MG63 (cell line): ENCODE measurements around the gene CCDC77. TPM values are rescaled to one million over a fixed set of nuclear protein-coding genes. Genes with fewer than 3 reads are reported as not detected.
"Not testable (repeated sequence)": the region's sequence is repeated elsewhere in the genome, so short reads cannot be mapped to it uniquely, and the experiment has no call there.

Experiments used
- DNase-seq: peaks from one replicate; pipeline ENCODE4 v3.0.0-alpha.2; 2020
- H3K27me3 ChIP-seq: fragments of 250-450 bp; sonication (Bioruptor Pico); 2 replicates; pipeline ENCODE4 v1.5.1; 2020; ENCODE audit warnings: mild to moderate bottlenecking, moderate library complexity
- H3K36me3 ChIP-seq: fragments of 250-450 bp; sonication (Bioruptor Pico); 2 replicates; pipeline ENCODE4 v1.5.1; 2020; ENCODE audit warnings: mild to moderate bottlenecking, moderate library complexity
- H3K4me3 ChIP-seq: fragments of 250-450 bp; sonication (Bioruptor Pico); 2 replicates; pipeline ENCODE4 v1.5.1; 2020; ENCODE audit warnings: mild to moderate bottlenecking, moderate library complexity
- H3K9me3 ChIP-seq: fragments of 250-450 bp; sonication (Bioruptor Pico); 2 replicates; pipeline ENCODE4 v1.5.1; 2020; ENCODE audit warnings: mild to moderate bottlenecking, moderate library complexity
- total RNA-seq: library from RNA; depleted of rRNA; stranded (reverse); fragments of >200 nt; shearing (Covaris generic); gene quantifications from 2 replicates; pipeline ENCODE4 v1.2.3, GENCODE V29; 2014; ENCODE audit warnings: low replicate concordance; rRNA removed

The CCDC77 gene
- 19.6 and 29.0 TPM in 2 replicates for total RNA-seq

DNA sequence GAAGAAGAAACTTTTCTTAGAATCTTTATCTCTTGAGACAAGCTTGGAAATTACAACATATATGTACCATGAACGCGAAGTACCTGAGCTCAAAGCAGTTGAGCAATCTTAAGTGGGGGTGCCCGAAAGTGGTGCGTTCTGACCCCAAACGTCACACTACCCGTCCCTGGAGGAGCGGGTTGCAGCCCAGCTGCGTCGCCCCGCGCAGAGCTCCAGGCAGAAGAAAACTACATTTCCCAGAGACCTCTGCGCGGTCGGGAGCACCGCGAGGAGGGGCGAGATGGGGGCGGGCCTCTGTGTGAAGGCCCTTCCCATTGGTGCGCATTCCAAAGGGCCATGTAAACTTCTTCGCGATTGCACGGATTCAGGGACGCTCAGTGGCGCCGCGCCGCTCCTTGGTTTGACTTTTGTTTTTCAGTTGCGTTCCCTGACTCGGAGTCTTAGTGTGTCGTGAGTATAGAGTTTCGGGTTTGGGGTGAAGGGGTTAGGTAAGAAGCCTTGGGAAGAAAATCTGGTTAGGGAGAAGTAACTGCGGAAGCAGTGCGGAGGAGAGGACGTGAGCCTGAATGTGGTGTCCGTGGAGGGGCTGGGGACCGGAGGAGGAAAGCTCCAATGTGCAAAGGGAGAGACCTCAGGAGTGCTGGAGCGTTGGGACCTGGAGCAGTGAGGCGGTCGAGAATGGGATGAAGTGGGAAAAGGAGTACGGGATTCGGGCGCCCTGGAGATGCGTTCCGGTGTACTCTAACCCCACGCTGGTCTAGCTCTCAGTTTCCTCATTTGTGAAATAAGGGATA, at the start of gene CCDC77:
Gene CCDC77 (plus strand): TSS at position 410 of the 794 bp plus-strand sequence. CDS start 7,740 bp downstream, outside the sequence.
- DNase-seq = peak; percentile 88
- H3K9me3 ChIP-seq = no peaks in the 10 kb centered on the region
- no peaks in the 10 kb centered on the region for H3K27me3 ChIP-seq
- H3K4me3 ChIP-seq = peak within 1 kb of the TSS; percentile 92
- H3K36me3 ChIP-seq = no peaks in the 10 kb centered on the region

DNA sequence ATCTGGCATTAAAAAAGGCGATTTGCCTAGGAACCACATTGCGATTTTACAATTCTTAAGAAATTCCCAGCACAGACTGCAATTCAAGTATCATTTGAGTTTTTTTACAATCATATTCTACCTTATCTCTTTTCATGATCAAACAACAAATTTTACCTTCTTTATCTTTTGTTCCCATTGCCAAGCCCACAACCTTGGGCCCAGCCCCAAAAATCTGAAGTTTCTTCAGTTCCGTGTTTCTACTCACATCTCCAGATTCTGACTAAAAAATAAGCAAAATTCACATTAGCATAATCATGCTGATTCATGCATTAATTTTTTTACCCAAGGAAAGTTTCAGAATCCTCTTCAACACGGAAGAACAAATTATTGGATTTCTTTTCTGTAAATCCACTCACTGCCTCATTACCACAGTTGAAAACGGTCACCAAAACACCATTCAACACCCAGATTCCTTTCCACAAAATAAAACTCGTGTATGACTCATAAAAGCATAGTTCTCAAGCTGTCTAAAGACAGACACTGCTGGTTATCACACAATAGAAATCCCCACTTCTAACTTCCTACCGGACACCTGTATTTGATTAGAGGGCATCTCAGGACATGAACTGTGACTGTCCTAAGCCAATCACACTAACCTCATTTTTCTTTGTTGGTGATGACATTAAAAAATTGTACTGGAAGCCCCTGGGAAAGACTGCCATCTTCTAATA, 45.0 kb upstream of the CCDC77 start:
- Histone ChIP-seq H3K36me3 (peaks cover 81% of the 10 kb centered on the region), H3K4me3 (no peak overlapping the region)
- DNase-seq = no peak

DNA sequence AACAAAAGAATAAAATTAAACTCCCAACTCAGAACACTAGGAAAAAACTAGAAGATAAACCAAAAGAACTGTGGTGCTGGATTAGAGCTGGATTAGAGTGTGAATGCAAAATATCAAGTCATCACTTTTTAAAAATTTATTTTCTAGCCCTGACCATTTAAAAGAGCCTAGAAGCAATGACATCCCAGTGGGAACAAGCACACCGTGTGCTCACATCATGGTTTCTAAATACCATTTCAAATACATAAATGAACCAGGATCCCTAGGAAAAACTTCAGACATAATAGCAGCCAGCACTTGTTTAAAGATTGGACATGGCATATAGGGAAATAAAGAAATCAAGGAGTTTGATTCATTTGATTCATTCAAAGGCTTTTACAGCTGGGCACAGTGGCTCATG, 42.4 kb upstream of the CCDC77 start:
- Histone ChIP-seq H3K27me3 (no peaks in the 10 kb centered on the region), H3K36me3 (peaks cover 84% of the 10 kb centered on the region), H3K9me3 (peaks cover 5% of the 10 kb centered on the region), H3K4me3 (no peak overlapping the region)
- DNase-seq = no peak

More for the DNA sequence above, 45.0 kb upstream of the CCDC77 start:
- Histone ChIP-seq H3K27me3 (no peaks in the 10 kb centered on the region), H3K9me3 (peaks cover 5% of the 10 kb centered on the region)

DNA sequence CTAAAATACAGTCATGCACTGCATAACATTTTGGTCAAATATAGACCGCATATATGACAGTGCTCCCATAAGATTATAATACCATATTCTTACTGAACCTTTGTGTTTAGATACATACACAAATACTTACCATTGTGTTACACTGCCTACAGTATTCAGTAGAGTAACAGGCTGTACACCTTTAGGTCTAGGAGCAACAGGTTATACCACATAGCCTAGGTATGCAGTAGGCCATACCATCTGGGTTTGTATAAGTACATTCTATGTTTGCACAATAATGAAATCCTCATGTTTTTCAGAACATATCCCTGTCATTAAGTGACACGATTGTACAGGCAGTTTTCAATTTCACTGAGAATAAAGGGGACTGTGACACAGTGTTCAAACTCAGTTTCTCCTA, 34.6 kb upstream of the CCDC77 start:
- H3K27me3 ChIP-seq = no peaks in the 10 kb centered on the region
- peaks cover 4% of the 10 kb centered on the region for H3K9me3 ChIP-seq
- H3K36me3 ChIP-seq = peaks cover 82% of the 10 kb centered on the region
- DNase-seq = no peak
- no peak overlapping the region for H3K4me3 ChIP-seq

DNA sequence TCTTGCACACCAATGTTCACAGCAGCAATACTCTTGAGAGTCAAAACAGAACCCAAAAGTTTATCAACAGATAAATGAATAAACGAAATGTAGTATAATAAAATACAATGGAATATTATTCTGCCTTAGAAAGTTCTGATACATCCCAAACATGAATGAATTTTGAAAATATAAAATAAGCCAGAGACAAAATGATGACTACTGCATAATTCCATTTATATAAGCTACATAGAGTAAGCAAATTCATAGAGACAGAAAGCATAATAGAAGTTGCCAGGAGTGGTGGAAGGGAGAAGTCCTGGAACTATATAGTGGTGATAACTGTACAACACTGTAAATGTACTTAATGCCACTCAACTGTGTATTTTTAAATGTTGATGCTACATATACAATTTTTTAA, 33.5 kb upstream of the CCDC77 start:
- Histone ChIP-seq H3K4me3 (no peak overlapping the region), H3K27me3 (no peaks in the 10 kb centered on the region), H3K36me3 (peaks cover 78% of the 10 kb centered on the region), H3K9me3 (peaks cover 4% of the 10 kb centered on the region)
- no peak for DNase-seq

DNA sequence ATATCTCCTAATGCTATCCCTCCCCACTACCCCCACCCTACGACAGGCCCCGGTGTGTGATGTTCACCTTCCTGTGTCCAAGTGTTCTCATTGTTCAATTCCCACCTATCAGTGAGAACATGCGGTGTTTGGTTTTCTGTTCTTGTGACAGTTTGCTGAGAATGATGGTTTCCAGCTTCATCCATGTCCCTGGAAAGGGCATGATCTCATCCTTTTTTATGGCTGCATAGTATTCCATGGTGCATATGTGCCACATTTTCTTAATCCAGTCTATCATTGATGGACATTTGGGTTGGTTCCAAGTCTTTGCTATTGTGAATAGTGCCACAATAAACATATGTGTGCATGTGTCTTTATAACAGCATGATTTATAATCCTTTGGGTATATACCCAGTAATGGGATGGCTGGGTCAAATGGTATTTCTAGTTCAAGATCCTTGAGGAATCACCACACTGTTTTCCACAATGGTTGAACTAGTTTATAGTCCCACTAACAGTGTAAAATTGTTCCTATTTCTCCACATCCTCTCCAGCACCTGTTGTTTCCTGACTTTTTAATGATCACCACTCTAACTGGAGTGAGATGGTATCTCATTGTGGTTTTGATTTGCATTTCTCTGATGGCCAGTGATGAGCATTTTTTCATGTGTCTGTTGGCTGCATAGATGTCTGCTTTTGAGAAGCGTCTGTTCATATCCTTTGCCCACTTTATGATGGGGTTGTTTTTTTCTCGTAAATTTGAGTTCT, 30.5 kb upstream of the CCDC77 start:
- DNase-seq, H3K27me3 ChIP-seq: not testable (repeated sequence)
- H3K36me3 ChIP-seq = peaks cover 76% of the 10 kb centered on the region

DNA sequence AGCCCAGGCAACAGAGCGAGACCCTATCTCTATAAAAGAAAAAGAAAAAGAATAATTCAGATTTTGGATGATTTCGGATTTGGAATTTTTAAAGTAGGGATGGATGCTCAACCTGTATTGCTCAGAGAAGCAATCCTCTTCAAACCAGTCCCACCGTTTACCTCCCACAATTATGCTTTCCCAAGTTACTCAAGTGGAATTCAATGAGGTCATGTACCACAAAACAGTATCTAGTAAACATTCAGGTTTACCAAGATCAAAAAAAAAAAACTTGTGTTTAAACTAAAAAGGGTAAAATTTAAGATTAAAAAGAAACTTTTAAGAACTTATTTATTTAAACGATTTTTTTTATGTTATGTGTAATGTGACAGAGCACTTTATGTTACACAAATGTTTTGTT, 14.8 kb upstream of the CCDC77 start:
- H3K36me3 ChIP-seq = peaks cover 41% of the 10 kb centered on the region
- H3K4me3 ChIP-seq = peak overlapping the region; percentile 92
- no peaks in the 10 kb centered on the region for H3K9me3 ChIP-seq
- DNase-seq = no peak
- no peaks in the 10 kb centered on the region for H3K27me3 ChIP-seq

More for the DNA sequence above, 30.5 kb upstream of the CCDC77 start:
- H3K9me3 ChIP-seq = peaks cover 14% of the 10 kb centered on the region
- H3K4me3 ChIP-seq = not testable (repeated sequence)

DNA sequence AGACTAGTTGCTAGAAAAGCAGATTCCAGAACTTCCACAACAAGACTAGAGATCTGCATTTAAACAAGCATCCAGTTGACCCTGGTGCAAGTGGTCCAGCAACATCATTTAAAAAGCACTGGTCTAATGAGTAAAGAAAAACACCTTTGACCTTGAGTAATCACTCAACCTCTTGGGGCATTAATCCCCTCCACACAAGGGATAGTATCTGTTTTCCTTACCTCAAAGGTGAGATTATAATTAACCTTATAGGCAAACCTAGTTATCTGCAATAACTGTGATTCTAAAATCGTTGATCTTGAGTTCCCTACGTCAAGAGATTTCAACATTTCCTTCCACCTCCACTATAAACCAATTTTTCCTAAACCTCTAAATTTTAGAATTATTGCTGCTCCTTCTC, 13.4 kb upstream of the CCDC77 start:
- peak overlapping the region; percentile 92 for H3K4me3 ChIP-seq
- H3K27me3 ChIP-seq = no peaks in the 10 kb centered on the region
- DNase-seq = no peak
- peaks cover 29% of the 10 kb centered on the region for H3K36me3 ChIP-seq
- H3K9me3 ChIP-seq = no peaks in the 10 kb centered on the region

DNA sequence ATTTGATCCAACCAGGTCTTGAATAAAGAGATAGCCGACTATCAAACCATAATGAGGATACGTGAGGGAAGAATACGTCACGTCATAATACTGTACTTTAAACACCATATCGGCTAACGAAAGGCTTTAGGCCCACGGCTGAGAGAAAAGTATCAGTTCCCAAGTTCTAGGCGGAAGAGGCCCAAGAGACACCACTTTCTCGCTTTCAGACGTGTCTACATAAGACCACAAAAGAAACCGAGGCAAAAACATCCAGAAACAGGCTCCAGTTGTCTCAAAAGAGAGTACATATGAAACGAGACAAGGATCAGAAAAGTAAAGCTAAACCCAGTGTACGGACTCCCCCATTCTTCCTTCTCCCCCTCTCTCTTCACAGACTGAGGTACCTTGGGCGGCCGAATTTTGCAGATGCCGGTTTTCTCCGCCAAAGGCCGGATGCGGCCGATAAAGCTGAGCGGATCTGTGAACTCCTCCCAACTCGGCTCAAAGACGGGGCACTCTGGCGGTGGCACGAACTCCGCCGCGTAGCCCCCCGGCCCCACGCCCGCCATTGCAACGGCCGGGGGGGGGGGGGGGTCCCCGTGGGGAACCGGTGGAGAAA, 12.8 kb upstream of the CCDC77 start:
- DNase-seq = peak; percentile 35
- Histone ChIP-seq H3K9me3 (no peaks in the 10 kb centered on the region), H3K4me3 (peak overlapping the region; percentile 92), H3K27me3 (no peaks in the 10 kb centered on the region), H3K36me3 (peaks cover 23% of the 10 kb centered on the region)

DNA sequence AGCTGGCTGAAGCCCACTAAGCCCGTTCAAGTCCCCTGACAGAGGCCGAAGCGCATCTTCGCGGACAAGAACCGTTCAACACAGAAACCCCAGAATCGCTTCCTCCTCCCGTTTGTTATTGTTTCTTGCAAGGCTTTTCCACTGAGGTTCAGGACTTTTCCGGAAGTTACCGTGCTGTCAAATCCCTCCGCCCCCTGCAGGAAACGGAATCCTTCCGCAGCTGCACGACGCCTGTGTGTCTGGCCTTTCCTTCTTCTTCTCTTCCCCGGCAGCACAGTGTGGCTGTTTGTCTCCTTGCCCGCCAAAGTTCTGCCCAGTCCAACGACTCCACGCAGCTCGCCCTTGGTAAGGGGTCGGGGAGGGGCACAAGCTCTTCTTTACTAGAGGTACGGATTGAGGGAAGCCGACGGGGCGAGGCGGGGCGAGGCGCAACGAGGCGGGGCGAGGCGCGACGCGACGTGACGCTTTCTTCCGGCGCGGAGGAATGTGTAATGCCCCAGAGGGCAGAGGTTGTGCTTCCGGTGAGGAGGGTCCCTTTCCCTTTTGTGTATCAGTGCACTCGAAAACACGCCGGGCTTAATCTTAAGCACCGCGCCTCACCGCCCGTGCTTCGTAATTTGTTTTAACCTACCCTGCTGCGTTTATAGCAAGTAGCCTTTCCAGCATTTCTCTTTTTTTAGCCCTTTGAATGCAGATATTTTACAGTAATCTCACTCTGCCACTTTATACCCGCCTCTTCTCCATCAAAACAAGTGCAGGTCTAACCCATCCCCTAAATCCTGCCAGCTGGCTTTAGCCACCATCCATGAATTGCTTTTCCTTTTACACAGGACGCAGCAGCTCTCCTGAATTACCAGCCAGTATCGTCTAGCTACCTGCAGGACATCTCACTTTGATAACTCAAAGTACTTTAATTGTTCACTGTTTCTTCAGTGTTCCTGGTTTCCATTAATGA, 12.0 kb upstream of the CCDC77 start, which contains the start of gene KDM5A:
Gene KDM5A (minus strand): TSS at position 179 of the 955 bp plus-strand sequence. CDS start 229 bp downstream, outside the sequence.
- Histone ChIP-seq H3K9me3 (no peaks in the 10 kb centered on the region), H3K4me3 (peak within 1 kb of the TSS; percentile 92), H3K27me3 (no peaks in the 10 kb centered on the region), H3K36me3 (peaks cover 15% of the 10 kb centered on the region)
- DNase-seq = peak; percentile 91

DNA sequence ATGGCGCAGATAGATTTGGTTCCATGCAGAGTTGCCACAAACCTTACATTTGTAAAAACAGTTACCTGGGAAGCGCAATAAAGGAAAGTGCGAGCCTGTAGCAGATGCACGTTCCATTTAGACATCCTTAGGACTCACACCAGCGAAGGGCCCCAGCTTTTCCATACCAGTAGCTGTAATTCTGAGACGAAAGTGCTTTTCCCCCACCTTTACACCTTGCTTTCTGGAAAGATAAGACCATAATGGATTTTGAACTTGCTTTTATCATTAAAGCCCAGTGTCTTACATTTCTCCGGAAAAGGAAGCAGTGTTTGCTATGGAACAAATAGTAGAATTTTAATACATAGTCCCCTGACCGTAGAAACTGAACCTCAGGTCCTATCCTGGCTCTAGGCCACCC, 616 bp upstream of the CCDC77 start:
- no peak for DNase-seq
- Histone ChIP-seq H3K27me3 (no peaks in the 10 kb centered on the region), H3K36me3 (no peaks in the 10 kb centered on the region), H3K4me3 (peak overlapping the region; percentile 92), H3K9me3 (no peaks in the 10 kb centered on the region)

DNA sequence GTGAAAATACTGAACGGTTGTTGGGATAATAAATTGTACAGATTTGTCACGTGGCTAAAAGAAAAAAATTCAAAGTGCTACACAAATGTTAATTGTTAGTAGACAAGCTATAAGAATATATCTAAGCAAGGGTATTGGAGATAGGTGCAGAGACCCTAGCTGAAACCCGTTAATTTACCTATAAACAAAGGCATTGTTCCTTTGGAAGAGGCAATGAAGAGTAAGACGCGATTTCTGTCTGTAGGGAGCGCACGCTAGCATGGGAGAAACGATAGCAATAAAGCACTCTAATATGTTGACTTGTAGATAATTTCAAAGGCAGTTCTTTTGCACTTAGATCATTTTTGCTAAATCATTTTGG, 565 bp downstream of the CCDC77 start:
- DNase-seq = peak; percentile 29

DNA sequence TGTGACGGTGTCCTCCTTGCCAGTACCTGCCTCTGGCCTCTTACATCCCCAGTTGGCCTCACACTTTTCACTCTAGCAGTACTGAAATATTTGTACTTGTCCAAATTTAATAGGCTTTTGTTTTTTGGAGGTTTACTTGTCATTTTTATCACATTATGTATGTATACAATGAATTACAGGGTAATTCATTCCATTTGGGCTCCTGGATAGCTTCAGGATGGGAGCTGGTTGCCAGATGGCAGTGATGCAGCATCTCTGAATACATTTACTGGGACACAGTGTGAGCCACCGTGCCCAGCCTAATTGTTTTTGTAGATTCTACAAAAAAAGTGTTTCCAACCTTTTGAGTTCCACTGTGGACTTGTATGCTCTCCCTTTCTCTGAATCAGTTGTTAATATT, 13.4 kb downstream of the CCDC77 start:
- DNase-seq = no peak
- Histone ChIP-seq H3K27me3 (no peaks in the 10 kb centered on the region), H3K36me3 (peaks cover 44% of the 10 kb centered on the region), H3K9me3 (no peaks in the 10 kb centered on the region), H3K4me3 (no peak overlapping the region)

More for the DNA sequence above, 565 bp downstream of the CCDC77 start:
- Histone ChIP-seq H3K27me3 (no peaks in the 10 kb centered on the region), H3K9me3 (no peaks in the 10 kb centered on the region), H3K4me3 (peak overlapping the region; percentile 92), H3K36me3 (peaks cover under 1% of the 10 kb centered on the region; the same call in 1 of the 2 replicates)

DNA sequence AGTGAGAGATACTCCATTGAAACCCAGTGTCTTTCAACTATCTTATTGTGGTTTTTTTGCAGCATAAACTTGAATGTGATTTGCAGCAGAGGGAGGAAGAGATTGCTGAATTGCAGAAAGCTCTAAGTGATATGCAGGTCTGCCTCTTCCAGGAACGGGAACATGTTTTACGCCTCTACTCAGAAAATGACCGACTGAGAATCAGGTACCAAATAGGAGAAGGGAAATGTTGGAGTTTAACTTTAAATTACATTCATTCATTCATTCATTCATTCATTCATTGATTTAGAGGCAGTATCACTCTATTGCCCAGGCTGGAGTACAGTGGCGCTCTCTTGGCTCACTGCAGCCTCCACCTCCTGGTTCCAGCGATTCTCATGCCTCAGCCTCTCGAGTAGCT, 17.0 kb downstream of the CCDC77 start:
- H3K36me3 ChIP-seq = peaks cover 41% of the 10 kb centered on the region
- no peaks in the 10 kb centered on the region for H3K9me3 ChIP-seq
- no peaks in the 10 kb centered on the region for H3K27me3 ChIP-seq

DNA sequence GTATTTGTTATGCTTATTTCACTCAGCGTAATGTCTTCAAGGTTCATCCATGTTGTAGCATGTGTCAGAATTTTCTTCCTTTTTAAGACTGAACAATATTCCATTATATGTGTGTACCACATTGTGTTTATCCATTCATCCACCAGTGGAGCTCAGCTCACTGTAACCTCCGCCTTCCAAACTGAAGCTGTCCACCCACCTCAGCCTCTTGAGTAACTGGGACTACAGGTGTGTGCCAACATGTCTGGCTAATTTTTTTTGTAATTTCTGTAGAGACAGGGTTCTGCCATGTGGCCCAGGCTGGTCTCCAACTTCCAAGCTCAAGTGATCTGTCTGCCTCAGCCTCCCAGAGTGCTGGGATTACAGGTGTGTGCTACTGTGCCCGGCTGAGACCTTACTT, 21.1 kb downstream of the CCDC77 start:
- H3K36me3 ChIP-seq = peaks cover 24% of the 10 kb centered on the region
- DNase-seq = no peak
- H3K4me3 ChIP-seq = no peak overlapping the region
- H3K9me3 ChIP-seq = no peaks in the 10 kb centered on the region
- no peaks in the 10 kb centered on the region for H3K27me3 ChIP-seq

More for the DNA sequence above, 17.0 kb downstream of the CCDC77 start:
- no peak overlapping the region for H3K4me3 ChIP-seq
- DNase-seq = no peak
